Left kidney (tissue), 2 donors: ENCODE data around the gene CYCS. TPM values are rescaled to one million over a fixed set of nuclear protein-coding genes. Genes with fewer than 3 reads are reported as not detected.

ENCODE experiments used
- DNase-seq: peaks from one replicate; pipeline ENCODE4 v3.0.0-alpha.2; 2013
- polyA plus RNA-seq: library from polyadenylated mRNA; unstranded; fragments of 120-200 nt; gene quantifications from one replicate; pipeline ENCODE4 v1.2.1, GENCODE V29; 2013; ENCODE audit not compliant: insufficient read length

Gene CYCS
- polyA plus RNA-seq, 1 donor, result 149 TPM

DNA sequence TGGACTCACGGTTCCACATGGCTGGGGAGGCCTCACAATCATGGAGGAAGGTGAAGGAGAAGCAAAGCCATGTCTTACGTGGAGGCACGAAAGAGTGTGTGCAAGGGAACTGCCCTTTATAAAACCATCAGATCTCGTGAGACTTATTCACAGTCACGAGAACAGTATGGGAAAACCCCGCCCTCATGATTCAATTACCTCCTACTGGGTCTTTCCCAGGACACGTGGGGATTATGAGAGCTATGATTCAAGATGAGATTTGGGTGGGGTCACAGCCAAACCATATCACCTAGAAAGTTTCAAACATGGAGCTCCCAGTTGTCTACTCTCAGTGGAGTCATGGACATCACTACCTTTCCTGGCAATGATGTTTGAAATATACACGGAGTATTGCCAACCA lies 49.6 kb downstream of the CYCS start:
- DNase-seq, result no peak

DNA sequence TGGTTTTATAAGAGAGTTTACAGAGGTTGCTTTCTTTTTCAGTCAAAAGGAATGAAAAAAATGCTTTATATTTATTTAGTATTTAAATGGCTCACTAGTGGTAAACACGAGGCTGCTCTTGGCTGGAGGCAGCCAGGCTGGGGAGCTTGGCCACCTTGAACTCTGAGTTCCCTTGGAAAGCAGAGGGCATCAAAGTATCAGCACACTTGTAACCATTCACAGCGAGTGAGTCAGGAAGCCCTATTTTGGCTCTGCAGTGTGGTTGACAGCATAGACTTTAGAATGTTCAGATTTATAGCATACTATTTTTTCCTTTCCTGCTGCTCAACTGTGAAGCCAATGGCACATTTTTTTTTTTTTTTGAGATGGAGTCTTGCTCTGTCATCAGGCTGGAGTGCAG lies 51.6 kb downstream of the CYCS start:
- no peak for DNase-seq

Other genes with a start within 250 kb of the CYCS start
- 27.6 TPM for gene OSBPL3, start 145.1 kb downstream of the CYCS start, polyA plus RNA-seq
- not detected for gene NPVF, start 103.2 kb upstream of the CYCS start, polyA plus RNA-seq